GM19099 (cell line): ENCODE results near the gene ATP6V1F.

Source experiments
- POLR2A ChIP-seq: IDR thresholded peaks from 3 replicates; pipeline ENCODE4 v1.6.1; 2011; ENCODE audit warnings: low read depth; ENCODE audit not compliant: insufficient read length; ENCODE audit errors: extremely low read depth

Gene ATP6V1F

GRCh38 chr7:128831994-128832879 is 30.4 kb upstream of the ATP6V1F start:
- TF ChIP-seq POLR2A, result no peak

DNA sequence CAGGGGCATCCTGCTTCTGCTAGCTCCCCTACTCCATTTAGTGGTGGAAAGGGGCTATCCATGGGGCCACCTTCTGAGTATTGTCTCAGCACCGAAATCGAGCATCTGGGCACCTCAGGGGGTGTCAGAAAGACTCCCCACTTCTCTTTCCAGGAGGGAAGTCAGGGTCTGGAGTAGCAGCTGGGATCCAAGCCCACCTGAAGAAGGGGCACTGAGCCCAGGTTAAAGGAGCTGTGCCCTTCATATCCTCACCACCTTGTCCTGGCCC is 29.8 kb upstream of the ATP6V1F start:
- no peak for TF ChIP-seq POLR2A

DNA sequence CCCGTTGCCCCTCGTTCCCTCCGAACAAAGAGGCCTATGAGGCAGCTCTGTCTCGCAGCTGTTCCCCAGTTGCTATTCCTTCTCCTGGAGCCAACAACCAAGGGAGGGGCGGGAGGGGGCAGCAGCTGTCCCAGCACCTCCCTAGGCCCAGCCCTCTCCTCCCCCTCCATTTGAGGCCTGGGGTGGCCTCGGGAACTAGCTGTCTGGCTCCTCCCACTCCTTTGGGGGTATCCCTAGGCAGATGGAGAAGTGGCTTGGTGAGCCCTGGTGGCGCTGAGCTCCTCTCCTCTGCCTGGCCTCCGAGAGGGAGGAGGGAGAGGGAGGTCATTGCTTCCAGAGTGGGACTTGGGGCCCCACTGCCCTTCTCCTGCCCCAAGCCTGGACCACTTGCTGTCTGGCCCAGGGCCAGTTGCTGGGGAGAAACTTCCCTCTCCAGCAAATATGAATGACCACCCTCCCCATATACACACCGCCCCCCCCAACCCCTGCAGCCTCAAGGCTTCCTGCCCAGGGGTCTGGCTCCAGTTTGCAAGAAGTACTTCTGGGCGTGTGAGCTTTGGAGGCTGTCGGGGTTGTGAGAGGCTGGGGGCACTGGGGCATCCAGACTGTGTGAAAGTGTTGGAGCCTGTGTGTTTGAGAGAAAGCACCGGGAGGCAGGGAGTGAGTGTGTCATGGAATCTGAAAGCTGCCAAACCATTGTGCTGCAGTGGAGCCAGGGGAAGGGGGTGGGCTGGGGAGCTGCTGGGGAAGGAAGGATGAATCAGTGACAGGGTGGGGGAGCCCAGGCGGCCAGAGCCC is 29.3 kb upstream of the ATP6V1F start:
- no peak for TF ChIP-seq POLR2A

GRCh38 chr7:128833946-128834325 is 28.7 kb upstream of the ATP6V1F start:
- no peak for TF ChIP-seq POLR2A

DNA sequence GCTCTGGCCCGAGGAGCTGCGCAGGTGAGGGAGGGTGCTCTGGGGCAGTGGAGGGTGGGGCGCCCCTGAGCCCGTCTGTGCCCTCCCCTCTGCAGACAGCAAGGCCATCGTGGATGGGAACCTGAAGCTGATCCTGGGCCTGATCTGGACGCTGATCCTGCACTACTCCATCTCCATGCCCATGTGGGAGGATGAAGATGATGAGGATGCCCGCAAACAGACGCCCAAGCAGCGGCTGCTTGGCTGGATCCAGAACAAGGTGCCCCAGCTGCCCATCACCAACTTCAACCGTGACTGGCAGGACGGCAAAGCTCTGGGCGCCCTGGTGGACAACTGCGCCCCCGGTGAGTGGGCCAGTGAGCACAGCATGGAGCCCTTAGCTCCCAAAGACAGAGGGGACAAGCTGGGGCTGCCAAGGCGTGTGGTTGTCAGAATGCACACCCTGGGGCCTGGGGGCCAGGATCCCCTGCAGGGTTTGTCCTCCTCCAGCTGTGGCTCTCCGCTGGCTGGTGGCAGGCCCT is 27.4 kb upstream of the ATP6V1F start:
- no peak for TF ChIP-seq POLR2A

- TF ChIP-seq POLR2A, result no peak
These were observed 26.6 kb upstream of the ATP6V1F start for GRCh38 chr7:128835790-128836641.

GRCh38 chr7:128836729-128837348 is 25.8 kb upstream of the ATP6V1F start:
- TF ChIP-seq POLR2A, result no peak

DNA sequence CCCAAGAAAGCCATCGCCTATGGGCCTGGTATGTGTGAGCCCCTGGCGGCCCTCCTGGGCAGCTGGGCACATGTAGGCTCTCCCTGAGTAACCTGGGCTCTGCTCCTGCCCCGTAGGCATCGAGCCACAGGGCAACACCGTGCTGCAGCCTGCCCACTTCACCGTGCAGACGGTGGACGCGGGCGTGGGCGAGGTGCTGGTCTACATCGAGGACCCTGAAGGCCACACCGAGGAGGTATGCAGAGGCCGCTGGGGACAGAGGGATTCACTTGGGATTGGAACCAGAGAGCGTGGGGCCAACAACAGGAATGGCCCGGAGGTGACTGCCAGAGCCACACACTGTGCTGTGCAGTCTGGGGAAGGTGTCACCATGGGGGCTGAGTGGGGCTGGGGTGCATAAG is 25.1 kb upstream of the ATP6V1F start:
- no peak for TF ChIP-seq POLR2A

DNA sequence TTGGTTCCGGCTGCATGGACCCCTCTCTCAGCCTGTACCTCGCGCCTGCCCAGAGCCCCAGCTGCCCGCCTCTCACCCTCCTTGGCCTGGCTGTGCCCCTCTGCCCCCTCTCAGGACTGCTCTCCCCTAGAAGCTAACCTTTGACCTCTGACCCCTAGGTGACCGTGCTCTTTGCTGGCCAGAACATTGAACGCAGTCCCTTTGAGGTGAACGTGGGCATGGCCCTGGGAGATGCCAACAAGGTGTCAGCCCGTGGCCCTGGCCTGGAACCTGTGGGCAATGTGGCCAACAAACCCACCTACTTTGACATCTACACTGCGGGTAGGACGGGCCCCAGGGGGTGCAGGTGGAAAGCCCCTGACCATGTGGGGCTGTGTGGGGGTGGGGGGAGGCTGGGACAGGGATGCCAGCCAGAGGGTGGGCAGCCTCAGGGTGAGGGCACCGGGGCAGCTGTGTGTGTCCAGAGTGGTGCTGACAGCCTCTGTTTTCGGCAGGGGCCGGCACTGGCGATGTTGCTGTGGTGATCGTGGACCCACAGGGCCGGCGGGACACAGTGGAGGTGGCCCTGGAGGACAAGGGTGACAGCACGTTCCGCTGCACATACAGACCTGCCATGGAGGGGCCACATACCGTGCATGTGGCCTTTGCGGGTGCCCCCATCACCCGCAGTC is 24.4 kb upstream of the ATP6V1F start:
- TF ChIP-seq POLR2A, result no peak

DNA sequence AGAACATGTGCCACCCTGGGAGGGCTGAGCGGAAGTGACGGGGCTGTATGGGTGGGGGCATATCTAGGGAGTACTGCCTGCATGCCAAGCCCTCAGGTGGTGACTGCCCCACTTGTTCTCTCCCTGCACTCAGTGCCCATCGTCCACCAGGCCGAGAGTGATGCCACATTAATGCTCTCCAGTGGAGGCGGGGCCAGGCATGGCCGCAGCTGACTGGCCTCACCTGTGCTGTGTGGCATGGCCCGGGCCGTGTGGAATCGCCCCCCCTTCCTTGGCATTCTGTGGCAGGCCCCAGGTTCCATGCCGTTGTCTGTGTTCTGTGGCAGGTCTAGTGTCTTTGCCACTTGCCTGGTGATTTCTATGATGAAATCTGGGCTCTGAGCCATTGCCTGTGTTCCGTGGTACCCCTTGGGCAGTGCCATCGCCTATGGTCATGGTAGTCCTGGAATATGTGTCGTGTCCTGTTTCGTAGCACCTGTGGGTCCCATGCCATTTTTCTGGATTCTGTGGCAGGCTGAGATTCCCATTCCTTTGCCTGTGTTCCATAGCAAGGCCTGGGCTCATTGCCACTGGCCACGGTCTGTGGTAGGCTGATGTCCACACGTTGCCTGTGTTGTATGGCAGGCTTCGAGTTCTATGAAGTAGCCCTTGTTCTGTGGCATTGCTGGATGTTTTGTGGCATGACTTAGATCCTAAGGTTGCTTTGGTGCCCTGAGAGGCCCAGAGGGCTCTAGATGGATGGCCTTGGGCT is 23.5 kb upstream of the ATP6V1F start:
- no peak for TF ChIP-seq POLR2A

- no peak for TF ChIP-seq POLR2A
These were observed 22.9 kb upstream of the ATP6V1F start for GRCh38 chr7:128839751-128840177.

DNA sequence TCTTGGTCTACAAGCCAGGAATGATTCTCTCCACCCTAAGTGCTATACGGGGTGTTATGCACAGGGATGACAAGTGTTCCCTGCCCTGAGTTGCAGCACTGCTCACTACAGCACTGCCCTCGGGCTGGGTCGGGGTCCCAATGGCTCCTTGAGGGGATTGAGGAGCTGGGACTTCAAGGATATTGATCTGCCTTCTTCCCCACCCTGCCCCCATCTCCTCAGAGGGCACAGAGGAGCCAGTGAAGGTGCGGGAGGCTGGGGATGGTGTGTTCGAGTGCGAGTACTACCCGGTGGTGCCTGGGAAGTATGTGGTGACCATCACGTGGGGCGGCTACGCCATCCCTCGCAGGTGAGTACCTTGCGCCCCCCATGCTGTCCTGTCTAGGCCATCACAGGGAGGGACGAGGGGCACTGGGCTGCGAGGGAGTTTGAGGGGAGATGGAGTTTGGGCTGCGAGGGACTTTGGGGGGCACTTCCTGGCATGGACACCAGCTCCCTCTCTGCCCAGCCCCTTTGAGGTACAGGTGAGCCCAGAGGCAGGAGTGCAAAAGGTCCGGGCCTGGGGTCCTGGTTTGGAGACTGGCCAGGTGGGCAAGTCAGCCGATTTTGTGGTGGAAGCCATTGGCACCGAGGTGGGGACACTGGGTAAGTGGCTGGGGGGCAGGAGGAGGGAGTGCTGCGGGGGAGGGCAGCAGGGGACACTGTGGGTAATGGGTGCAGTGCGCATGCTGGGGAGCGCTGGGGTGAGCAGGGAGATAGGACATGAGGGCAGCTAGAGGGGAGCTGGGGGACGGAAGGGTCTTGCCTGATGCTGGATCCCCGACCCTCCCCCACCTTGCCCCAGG is 22.1 kb upstream of the ATP6V1F start:
- no peak for TF ChIP-seq POLR2A
